ENCODE measurements around the gene PDE5A. TPM values are rescaled to one million over a fixed set of nuclear protein-coding genes. Genes with fewer than 3 reads are reported as not detected.
"Not testable (repeated sequence)": the region's sequence is repeated elsewhere in the genome, so short reads cannot be mapped to it uniquely, and the experiment has no call there.

The PDE5A gene
- total RNA-seq, 1 donor from 2014 or later: 27.1 TPM

DNA sequence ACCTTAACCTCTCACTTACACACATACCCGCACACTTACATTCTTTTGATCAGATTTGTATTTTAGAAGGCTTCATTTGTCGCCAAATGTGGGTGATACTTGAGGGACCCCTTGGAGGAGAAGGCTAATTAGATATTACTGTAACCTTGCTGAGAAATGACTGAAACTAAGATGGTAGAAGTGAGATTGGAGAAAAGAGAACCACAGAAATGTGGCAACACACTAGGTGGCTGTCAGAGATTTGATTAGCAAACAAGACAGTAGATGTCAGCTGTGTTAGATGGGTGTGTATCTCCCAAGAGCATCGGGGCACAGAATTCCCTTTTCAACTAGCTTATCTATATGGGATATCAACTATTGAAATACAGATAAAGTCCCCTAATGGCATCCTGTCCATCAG, 157.3 kb downstream of the PDE5A start:
- TF ChIP-seq, protein P1, sequence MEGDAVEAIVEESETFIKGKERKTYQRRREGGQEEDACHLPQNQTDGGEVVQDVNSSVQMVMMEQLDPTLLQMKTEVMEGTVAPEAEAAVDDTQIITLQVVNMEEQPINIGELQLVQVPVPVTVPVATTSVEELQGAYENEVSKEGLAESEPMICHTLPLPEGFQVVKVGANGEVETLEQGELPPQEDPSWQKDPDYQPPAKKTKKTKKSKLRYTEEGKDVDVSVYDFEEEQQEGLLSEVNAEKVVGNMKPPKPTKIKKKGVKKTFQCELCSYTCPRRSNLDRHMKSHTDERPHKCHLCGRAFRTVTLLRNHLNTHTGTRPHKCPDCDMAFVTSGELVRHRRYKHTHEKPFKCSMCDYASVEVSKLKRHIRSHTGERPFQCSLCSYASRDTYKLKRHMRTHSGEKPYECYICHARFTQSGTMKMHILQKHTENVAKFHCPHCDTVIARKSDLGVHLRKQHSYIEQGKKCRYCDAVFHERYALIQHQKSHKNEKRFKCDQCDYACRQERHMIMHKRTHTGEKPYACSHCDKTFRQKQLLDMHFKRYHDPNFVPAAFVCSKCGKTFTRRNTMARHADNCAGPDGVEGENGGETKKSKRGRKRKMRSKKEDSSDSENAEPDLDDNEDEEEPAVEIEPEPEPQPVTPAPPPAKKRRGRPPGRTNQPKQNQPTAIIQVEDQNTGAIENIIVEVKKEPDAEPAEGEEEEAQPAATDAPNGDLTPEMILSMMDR (IDR thresholded peaks at IDR 0.05; ENCODE audit: unreplicated experiment): no peak

DNA sequence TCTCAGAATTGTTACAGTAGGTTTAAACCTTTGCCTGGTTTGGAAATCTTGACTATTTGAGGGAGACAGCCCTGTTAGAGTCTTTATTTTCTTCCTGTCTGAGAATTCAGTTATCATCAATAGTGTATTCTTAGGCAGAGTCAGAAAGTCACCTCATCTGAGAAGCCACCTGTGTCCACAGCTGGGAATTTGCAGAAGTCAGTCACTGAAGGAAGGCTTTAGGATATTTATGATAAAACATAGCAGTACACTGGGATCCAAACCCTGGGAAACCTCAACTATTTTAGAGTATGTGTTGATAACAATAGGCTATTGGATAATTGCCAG, 157.9 kb downstream of the PDE5A start:
- not testable (repeated sequence) for H3K36me3 Mint-ChIP-seq; DNase-seq (ENCODE audit: low spot score in 2 of 2, unreplicated experiment in 2 of 2); H3K4me3 Mint-ChIP-seq; H3K4me1 Mint-ChIP-seq; H3K27me3 Mint-ChIP-seq (ENCODE audit: low read depth); H3K9me3 Mint-ChIP-seq; H3K27ac Mint-ChIP-seq

More for the DNA sequence above, 157.3 kb downstream of the PDE5A start:
- Mint-ChIP-seq H3K36me3 (peaks cover 7% of the 10 kb centered on the region), H3K4me1 (no peaks in the 10 kb centered on the region), H3K27me3 (ENCODE audit: low read depth) (no peaks in the 10 kb centered on the region), H3K27ac (no peak overlapping the region), H3K9me3 (no peaks in the 10 kb centered on the region), H3K4me3 (no peak overlapping the region)
- no peak for DNase-seq (ENCODE audit: low spot score in 2 of 2, unreplicated experiment in 2 of 2)

DNA sequence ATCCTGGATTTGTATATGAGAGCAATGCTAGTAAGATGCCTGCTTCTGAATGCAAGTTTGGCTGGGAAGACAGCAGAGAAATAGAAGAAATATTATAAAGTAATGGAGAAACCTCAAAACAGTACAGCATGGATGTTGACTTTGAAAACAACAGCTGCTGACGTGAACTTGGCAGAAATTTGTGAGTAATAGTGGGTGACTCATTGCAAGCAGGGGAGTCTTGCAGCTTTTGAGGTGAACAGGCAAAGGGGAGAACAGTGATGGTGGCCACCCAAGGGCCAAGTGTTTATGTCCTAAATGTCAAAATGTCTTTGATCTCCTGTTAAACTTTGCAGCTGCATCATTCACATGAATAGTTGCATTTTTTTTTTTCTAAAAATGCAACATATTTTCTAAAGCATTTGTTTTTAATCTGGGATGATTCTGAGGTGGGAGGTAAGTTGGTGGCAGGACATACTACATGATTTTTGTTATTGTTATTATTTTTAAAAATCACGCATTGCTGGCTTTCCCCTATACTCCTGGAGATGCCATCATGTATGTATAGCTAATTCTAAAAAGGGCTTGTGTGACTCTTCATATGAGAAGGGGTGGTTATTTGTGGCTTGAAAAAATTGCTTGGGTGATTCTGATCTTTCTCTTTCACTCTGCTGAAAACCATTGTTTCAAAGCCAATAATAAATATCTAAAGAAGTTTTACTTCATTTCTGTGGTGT, 158.4 kb downstream of the PDE5A start:
- not testable (repeated sequence) for H3K27me3 Mint-ChIP-seq (ENCODE audit: low read depth); H3K4me1 Mint-ChIP-seq; H3K27ac Mint-ChIP-seq; H3K36me3 Mint-ChIP-seq; H3K9me3 Mint-ChIP-seq; H3K4me3 Mint-ChIP-seq; DNase-seq (ENCODE audit: low spot score in 2 of 2, unreplicated experiment in 2 of 2)

DNA sequence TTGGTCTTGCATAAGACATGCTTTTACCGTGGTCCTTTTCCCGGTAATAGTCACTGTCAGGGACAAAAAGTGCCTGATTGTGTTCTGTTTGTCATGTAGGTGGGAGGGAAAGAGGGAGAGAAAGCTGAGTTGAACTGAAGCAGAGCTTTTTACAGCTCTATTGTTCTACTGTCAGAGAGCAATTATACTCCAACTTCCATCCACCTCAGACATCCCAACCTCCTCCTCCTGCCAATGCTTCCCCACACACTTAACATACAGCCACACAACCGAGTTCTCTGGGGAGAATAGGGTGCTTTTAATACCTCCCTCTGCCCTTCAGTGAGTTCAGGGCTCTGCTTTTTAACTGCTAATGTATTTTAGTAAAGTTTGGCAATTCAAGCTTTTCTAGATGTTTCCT, 159.6 kb downstream of the PDE5A start:
- not testable (repeated sequence) for DNase-seq (ENCODE audit: low spot score in 2 of 2, unreplicated experiment in 2 of 2); H3K4me3 Mint-ChIP-seq; H3K4me1 Mint-ChIP-seq; H3K27ac Mint-ChIP-seq; H3K27me3 Mint-ChIP-seq (ENCODE audit: low read depth); H3K9me3 Mint-ChIP-seq; H3K36me3 Mint-ChIP-seq

DNA sequence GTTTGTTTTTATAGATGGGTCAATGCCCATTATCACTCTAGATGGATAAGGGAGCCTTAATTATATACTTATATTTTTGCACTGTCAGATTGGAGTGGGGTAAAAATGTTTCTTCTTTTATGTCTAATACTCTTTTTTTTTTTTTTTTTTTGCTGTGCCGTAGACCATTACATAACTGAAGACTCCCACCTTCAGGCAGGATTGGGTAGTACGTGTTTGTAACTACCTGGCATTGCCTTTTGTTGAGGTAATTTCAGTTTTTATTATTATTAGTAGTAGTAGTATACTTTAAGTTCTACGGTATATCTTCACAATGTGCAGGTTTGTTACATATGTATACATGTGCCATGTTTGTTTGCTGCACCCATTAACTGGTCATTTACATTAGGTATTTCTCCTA, 165.9 kb downstream of the PDE5A start:
- H3K4me3 Mint-ChIP-seq; H3K36me3 Mint-ChIP-seq; H3K27me3 Mint-ChIP-seq (ENCODE audit: low read depth); H3K4me1 Mint-ChIP-seq; H3K9me3 Mint-ChIP-seq; DNase-seq (ENCODE audit: low spot score in 2 of 2, unreplicated experiment in 2 of 2): not testable (repeated sequence)
- peak overlapping the region; percentile 40 for H3K27ac Mint-ChIP-seq

DNA sequence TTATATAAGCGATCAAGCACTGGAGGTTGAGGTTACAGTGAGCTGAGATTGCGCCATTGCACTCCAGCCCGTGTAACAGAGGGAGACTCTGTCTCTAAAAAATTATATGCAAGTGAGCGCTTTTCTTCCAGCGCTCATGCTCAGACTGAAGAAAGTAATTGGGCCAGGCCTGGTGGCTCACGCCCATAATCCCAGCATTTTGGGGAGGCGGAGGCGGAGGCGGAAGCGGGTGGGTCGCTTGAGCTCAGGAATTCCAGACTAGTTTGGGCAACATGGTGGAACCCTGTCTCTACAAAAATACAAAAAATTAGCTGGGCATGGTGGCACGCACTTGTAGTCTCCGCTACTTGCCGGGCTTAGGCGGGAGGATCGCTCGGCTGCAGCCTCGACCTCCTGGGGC, 172.9 kb downstream of the PDE5A start:
- not testable (repeated sequence) for H3K4me1 Mint-ChIP-seq; H3K27ac Mint-ChIP-seq; H3K27me3 Mint-ChIP-seq (ENCODE audit: low read depth); H3K36me3 Mint-ChIP-seq; H3K9me3 Mint-ChIP-seq; DNase-seq (ENCODE audit: low spot score in 2 of 2, unreplicated experiment in 2 of 2)
- peak overlapping the region; percentile 86 for H3K4me3 Mint-ChIP-seq

DNA sequence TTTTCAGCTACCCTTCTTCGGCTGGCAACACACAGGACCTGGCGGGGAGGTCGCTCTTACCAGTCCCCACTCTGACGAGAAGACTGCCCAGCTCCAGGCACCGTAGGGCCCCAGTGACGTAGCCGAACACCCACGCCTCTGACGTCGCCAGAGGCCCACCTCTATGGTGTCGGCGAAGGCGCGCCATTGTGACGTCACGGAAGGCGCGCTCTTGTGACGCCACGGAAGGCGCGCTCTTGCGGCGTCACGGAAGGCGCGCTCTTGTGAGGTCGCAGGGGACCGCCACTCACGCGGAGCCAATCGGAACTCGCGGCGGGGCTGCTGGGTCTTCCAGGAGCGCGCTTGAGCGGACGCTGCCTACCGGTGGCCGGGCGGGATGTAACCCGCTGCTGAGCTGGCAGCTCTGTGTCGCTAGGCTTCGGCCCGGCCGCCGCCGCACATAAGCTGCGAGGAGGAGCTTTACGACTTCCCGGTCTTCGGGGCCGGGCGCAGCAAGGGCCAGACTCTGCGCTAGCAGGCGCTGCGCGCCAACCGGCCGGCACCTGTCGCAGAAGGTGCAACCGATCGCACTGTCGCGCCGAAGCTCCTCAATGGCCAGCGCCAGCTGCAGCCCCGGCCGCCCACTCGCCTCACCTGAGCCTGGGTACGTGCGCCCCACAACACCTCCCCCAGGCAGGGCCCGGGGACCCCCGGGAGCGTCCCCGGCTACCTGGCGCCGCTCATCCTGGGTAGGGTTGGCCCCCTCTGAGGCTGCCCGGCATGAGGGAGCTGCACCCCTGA, 173.9 kb downstream of the PDE5A start:
- peak overlapping the region; percentile 86 for H3K4me3 Mint-ChIP-seq
- peak overlapping the region; percentile 99 for H3K27ac Mint-ChIP-seq
- H3K4me1 Mint-ChIP-seq; H3K36me3 Mint-ChIP-seq; H3K9me3 Mint-ChIP-seq; H3K27me3 Mint-ChIP-seq (ENCODE audit: low read depth): not testable (repeated sequence)
- DNase-seq (ENCODE audit: low spot score in 2 of 2, unreplicated experiment in 2 of 2): peak; percentile 89 to 91

DNA sequence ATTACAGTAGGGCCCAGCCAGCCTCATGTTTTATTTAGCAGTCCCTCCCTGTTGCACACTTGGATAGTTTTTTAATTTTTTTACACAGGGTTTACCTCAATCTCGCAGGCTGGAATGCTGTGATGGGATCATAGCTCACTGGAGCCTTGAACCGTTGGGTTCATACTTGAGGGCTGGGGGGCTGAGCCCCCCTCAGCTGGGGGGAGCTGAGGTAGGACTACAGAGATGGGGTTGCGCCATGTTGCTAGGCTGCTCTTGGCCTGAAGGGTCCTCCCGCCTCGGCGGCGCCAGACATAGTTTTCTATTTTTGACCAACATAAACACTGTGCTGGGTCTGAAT, 174.5 kb downstream of the PDE5A start:
- peak overlapping the region; percentile 86 for H3K4me3 Mint-ChIP-seq
- H3K27ac Mint-ChIP-seq: peak overlapping the region; percentile 99
- DNase-seq (ENCODE audit: low spot score in 2 of 2, unreplicated experiment in 2 of 2); H3K27me3 Mint-ChIP-seq (ENCODE audit: low read depth); H3K4me1 Mint-ChIP-seq; H3K9me3 Mint-ChIP-seq; H3K36me3 Mint-ChIP-seq: not testable (repeated sequence)

DNA sequence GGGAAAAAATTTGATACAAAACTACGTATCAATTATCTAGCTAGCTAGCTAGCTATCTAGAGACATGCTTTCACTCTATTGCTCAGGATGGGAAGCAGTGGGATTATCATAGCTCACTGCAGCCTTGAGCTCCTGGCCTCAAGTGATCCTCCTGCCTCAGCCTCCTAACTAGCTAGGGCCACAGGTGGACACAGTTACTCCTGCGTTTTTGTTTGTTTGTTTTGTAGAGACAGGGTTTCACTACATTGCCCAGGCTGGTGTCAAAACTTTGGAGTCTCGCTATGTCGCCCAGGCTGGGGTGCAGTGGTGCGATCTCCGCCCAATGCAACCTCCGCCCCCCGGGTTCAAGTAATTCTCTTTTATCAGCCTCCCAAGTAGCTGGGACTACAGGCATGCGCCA, 175.3 kb downstream of the PDE5A start:
- not testable (repeated sequence) for DNase-seq (ENCODE audit: low spot score in 2 of 2, unreplicated experiment in 2 of 2); H3K4me3 Mint-ChIP-seq; H3K4me1 Mint-ChIP-seq; H3K36me3 Mint-ChIP-seq; H3K27me3 Mint-ChIP-seq (ENCODE audit: low read depth); H3K27ac Mint-ChIP-seq; H3K9me3 Mint-ChIP-seq

DNA sequence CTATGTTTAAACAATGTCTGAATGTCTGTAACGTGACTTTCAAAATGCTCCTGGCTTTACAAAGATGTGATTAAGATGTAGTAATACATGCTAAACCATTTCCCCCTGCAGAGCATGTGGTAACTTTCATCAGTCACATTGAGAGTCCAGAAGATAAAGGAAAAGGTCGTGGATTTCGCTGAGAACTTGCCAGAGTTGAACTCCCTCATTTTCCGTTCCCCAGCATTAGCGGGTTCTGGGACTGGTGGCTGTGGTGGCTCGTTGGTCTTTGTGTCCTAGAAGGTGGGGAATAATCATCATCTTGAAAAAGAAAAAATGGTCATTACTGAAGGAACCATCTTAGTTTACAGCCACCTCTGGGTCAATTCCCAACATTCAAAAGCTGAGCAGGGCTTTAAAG, 178.8 kb downstream of the PDE5A start:
- not testable (repeated sequence) for H3K4me1 Mint-ChIP-seq; DNase-seq (ENCODE audit: low spot score in 2 of 2, unreplicated experiment in 2 of 2); H3K36me3 Mint-ChIP-seq; H3K4me3 Mint-ChIP-seq; H3K27ac Mint-ChIP-seq; H3K27me3 Mint-ChIP-seq (ENCODE audit: low read depth); H3K9me3 Mint-ChIP-seq
